H1 (cell line): ENCODE data around the gene AKR1B15. TPM values are rescaled to one million over a fixed set of nuclear protein-coding genes. Genes with fewer than 3 reads are reported as not detected.

Source experiments
- BCL11A ChIP-seq, 2 experiments: IDR thresholded peaks; one replicate each; pipeline ENCODE4 v1.6.1; 2011; ENCODE audit warnings: low read depth in 2 of 2, low read length in 2 of 2, mild to moderate bottlenecking in 2 of 2
- CEBPB ChIP-seq: IDR thresholded peaks from 2 replicates; pipeline ENCODE4 v1.6.1; 2012; ENCODE audit warnings: low read depth, low read length
- POLR2AphosphoS5 ChIP-seq: IDR thresholded peaks from 2 replicates; pipeline ENCODE4 v1.6.1; 2011; ENCODE audit warnings: low read depth, low read length
- polyA plus RNA-seq, 7 experiments: library from polyadenylated mRNA; depleted of rRNA in 3 of 7; stranded (reverse) in 5 of 7; unstranded in 2 of 7; fragments of >200 nt in 5 of 7; fragments of 200-250 nt in 2 of 7; gene quantifications; 1 replicate in 5 of 7; 2 replicates in 1 of 7; 4 replicates in 1 of 7; pipeline versions ENCODE4 v1.2.1 to v1.2.3, GENCODE V29; 2011 to 2013; ENCODE audit warnings: missing spikeins in 2 of 7, mixed read lengths in 2 of 7
- total RNA-seq: library from RNA; stranded (reverse); fragmentation: NEBNext Ultra II Directional; extraction: Animal tissue kit (Norgen Biotek cat#: 25700); gene quantifications from 2 replicates; pipeline ENCODE4 v1.2.1, GENCODE V29; 2021
- TF ChIP-seq, protein P1 (sequence below): IDR thresholded peaks from 2 replicates; pipeline ENCODE4 v1.6.1; 2011; ENCODE audit warnings: low read depth, mild to moderate bottlenecking, low read length; ENCODE audit not compliant: insufficient read depth

The AKR1B15 gene
- total and polyA plus RNA-seq, 2 of the 8 experiments (the other 6 are each of a cell fraction or from before 2014, with no cell fraction given), result 0.15 to 0.47 TPM

- TF ChIP-seq BCL11A (IDR thresholded peaks at IDR 0.05; ENCODE audit: low read depth in 2 of 2, low read length in 2 of 2) (no peak), POLR2AphosphoS5 (no peak), CEBPB (no peak)
- TF ChIP-seq, protein P1, sequence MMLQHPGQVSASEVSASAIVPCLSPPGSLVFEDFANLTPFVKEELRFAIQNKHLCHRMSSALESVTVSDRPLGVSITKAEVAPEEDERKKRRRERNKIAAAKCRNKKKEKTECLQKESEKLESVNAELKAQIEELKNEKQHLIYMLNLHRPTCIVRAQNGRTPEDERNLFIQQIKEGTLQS, result no peak
Measured at GRCh38 chr7:134627109-134627774, 78.3 kb downstream of the AKR1B15 start (continued).
